Measurements from ENCODE around the gene CRACR2A. TPM values are rescaled to one million over a fixed set of nuclear protein-coding genes. Genes with fewer than 3 reads are reported as not detected.

CRACR2A gene
- total RNA-seq, 6 donors from 2014 or later = 5.5 to 19.9 (median 7.2) TPM

- H3K4me3 ChIP-seq = no peak overlapping the region
- no peak for ATAC-seq (ENCODE audit: low FRiP score in 2 of 2)
- H3K27me3 ChIP-seq = no peaks in the 10 kb centered on the region
- H3K27ac ChIP-seq = no peak overlapping the region
- no peak for DNase-seq
- whole genome bisulfite sequencing, 2 donors = 94 to 95% methylated on average over 6 of the region's 6 CpGs
- no peaks in the 10 kb centered on the region for H3K4me1 ChIP-seq
- no peak for TF ChIP-seq POLR2A (IDR thresholded peaks at IDR 0.05)
- TF ChIP-seq POLR2AphosphoS5 (IDR thresholded peaks at IDR 0.05) = no peak
- no peak for TF ChIP-seq EP300 (IDR thresholded peaks at IDR 0.05)
- TF ChIP-seq CTCF (IDR thresholded peaks at IDR 0.05) = no peak
- H3K9me3 ChIP-seq = no peaks in the 10 kb centered on the region
- H3K36me3 ChIP-seq = no peaks in the 10 kb centered on the region
Measured at GRCh38 chr12:3595721-3596120, 157.2 kb downstream of the CRACR2A start.

GRCh38 chr12:3594966-3595365 lies 157.9 kb downstream of the CRACR2A start:
- Histone ChIP-seq H3K27ac (no peak overlapping the region), H3K36me3 (no peaks in the 10 kb centered on the region), H3K27me3 (no peaks in the 10 kb centered on the region), H3K4me1 (no peaks in the 10 kb centered on the region), H3K9me3 (no peaks in the 10 kb centered on the region), H3K4me3 (no peak overlapping the region)
- DNase-seq = no peak
- TF ChIP-seq CTCF (IDR thresholded peaks at IDR 0.05) (no peak), EP300 (IDR thresholded peaks at IDR 0.05) (no peak), POLR2AphosphoS5 (IDR thresholded peaks at IDR 0.05) (no peak), POLR2A (IDR thresholded peaks at IDR 0.05) (no peak)
- no peak for ATAC-seq (ENCODE audit: low FRiP score in 2 of 2)
- WGBS, 2 donors = 88 to 91% methylated on average over 1 to 2 of the region's 2 CpGs

- H3K27me3 ChIP-seq = no peaks in the 10 kb centered on the region
- no peak for TF ChIP-seq POLR2AphosphoS5 (IDR thresholded peaks at IDR 0.05)
- no peak for TF ChIP-seq POLR2A (IDR thresholded peaks at IDR 0.05)
- no peak for TF ChIP-seq CTCF (IDR thresholded peaks at IDR 0.05)
- no peak overlapping the region for H3K27ac ChIP-seq
- H3K9me3 ChIP-seq = no peaks in the 10 kb centered on the region
- H3K4me1 ChIP-seq = no peaks in the 10 kb centered on the region
- ATAC-seq (ENCODE audit: low FRiP score in 2 of 2) (no peak), DNase-seq (no peak)
- H3K36me3 ChIP-seq = no peaks in the 10 kb centered on the region
- H3K4me3 ChIP-seq = no peak overlapping the region
- WGBS, 2 donors = 91 to 95% methylated on average over 9 of the region's 9 CpGs
Measured at GRCh38 chr12:3593906-3594483, 158.9 kb downstream of the CRACR2A start.

GRCh38 chr12:3592856-3593625 lies 159.9 kb downstream of the CRACR2A start:
- WGBS, 2 donors = 88 to 92% methylated on average over 27 to 30 of the region's 30 CpGs
- no peak overlapping the region for H3K4me3 ChIP-seq
- H3K9me3 ChIP-seq = no peaks in the 10 kb centered on the region
- DNase-seq (no peak), ATAC-seq (ENCODE audit: low FRiP score in 2 of 2) (no peak)
- no peak overlapping the region for H3K27ac ChIP-seq
- no peaks in the 10 kb centered on the region for H3K36me3 ChIP-seq
- no peaks in the 10 kb centered on the region for H3K4me1 ChIP-seq
- H3K27me3 ChIP-seq = no peaks in the 10 kb centered on the region
- TF ChIP-seq CTCF (IDR thresholded peaks at IDR 0.05) = no peak
- TF ChIP-seq POLR2AphosphoS5 (IDR thresholded peaks at IDR 0.05) = no peak
- no peak for TF ChIP-seq POLR2A (IDR thresholded peaks at IDR 0.05)
- no peak for TF ChIP-seq EP300 (IDR thresholded peaks at IDR 0.05)

- H3K9me3 ChIP-seq = no peaks in the 10 kb centered on the region
- ATAC-seq (ENCODE audit: low FRiP score in 2 of 2) (no peak), DNase-seq (no peak)
- H3K27ac ChIP-seq = no peak overlapping the region
- no peaks in the 10 kb centered on the region for H3K36me3 ChIP-seq
- WGBS, 2 donors = 89% methylated on average over 3 of the region's 3 CpGs
- TF ChIP-seq POLR2A (IDR thresholded peaks at IDR 0.05) (no peak), CTCF (IDR thresholded peaks at IDR 0.05) (no peak)
- no peaks in the 10 kb centered on the region for H3K27me3 ChIP-seq
- no peak overlapping the region for H3K4me3 ChIP-seq
- no peaks in the 10 kb centered on the region for H3K4me1 ChIP-seq
Measured at GRCh38 chr12:3589745-3590144, 163.2 kb downstream of the CRACR2A start.

Data from upper lobe of left lung (tissue), 6 donors.